ENCODE results near the gene LLGL2. TPM values are rescaled to one million over a fixed set of nuclear protein-coding genes. Genes with fewer than 3 reads are reported as not detected.

The LLGL2 gene
- total and polyA plus RNA-seq, 8 donors = 72.3 to 565 (median 174) TPM

- no peak overlapping the region for H3K4me3 ChIP-seq
- DNase-seq = peak in 1 of 2 donors; percentile 11
- intact Hi-C loops (cut with DNase I; ENCODE audit: low total_unique reads) = no loop called here
- H3K27me3 ChIP-seq = no peaks in the 10 kb centered on the region
- no peak overlapping the region for H3K27ac ChIP-seq
- H3K36me3 ChIP-seq = peaks cover 0 to 21% (median 8%) of the 10 kb centered on the region in 4 donors
- peaks cover 0 to 3% (median 0%) of the 10 kb centered on the region in 4 donors for H3K4me1 ChIP-seq
- no peaks in the 10 kb centered on the region for H3K9me3 ChIP-seq
- WGBS, 5 donors = 85 to 94% (median 89%) methylated on average over 8 to 12 of the region's 12 CpGs
- TF ChIP-seq CTCF (IDR thresholded peaks at IDR 0.05) (no peak), POLR2A (IDR thresholded peaks at IDR 0.05) (no peak), POLR2AphosphoS5 (IDR thresholded peaks at IDR 0.05) (no peak), EP300 (IDR thresholded peaks at IDR 0.05) (no peak)
These were observed 77.1 kb downstream of the LLGL2 start for GRCh38 chr17:75602644-75603043.

- Histone ChIP-seq H3K4me3 (no peak overlapping the region), H3K27me3 (no peaks in the 10 kb centered on the region), H3K4me1 (peaks cover 0 to 3% (median 0%) of the 10 kb centered on the region in 4 donors), H3K9me3 (no peaks in the 10 kb centered on the region), H3K36me3 (peaks cover 0 to 21% (median 8%) of the 10 kb centered on the region in 4 donors), H3K27ac (no peak overlapping the region)
- intact Hi-C loops (cut with DNase I; ENCODE audit: low total_unique reads) = no loop called here
- TF ChIP-seq POLR2A (IDR thresholded peaks at IDR 0.05) (no peak), POLR2AphosphoS5 (IDR thresholded peaks at IDR 0.05) (no peak), CTCF (IDR thresholded peaks at IDR 0.05) (no peak), EP300 (IDR thresholded peaks at IDR 0.05) (no peak)
- DNase-seq = peak in 1 of 2 donors; percentile 3
- 75 to 85% (median 79%) methylated on average over 9 of the region's 9 CpGs for WGBS, 5 donors
These were observed 77.6 kb downstream of the LLGL2 start for GRCh38 chr17:75603123-75603522.

- no peak for TF ChIP-seq CTCF (IDR thresholded peaks at IDR 0.05)
- TF ChIP-seq POLR2A (IDR thresholded peaks at IDR 0.05) = no peak
- no peak for TF ChIP-seq POLR2AphosphoS5 (IDR thresholded peaks at IDR 0.05)
- TF ChIP-seq EP300 (IDR thresholded peaks at IDR 0.05) = no peak
- WGBS, 5 donors = 66 to 88% (median 78%) methylated on average over 8 to 12 of the region's 12 CpGs
- intact Hi-C loops (cut with DNase I; ENCODE audit: low total_unique reads) = no loop called here
- no peaks in the 10 kb centered on the region for H3K9me3 ChIP-seq
- H3K36me3 ChIP-seq = peaks cover 0 to 21% (median 8%) of the 10 kb centered on the region in 4 donors
- H3K4me3 ChIP-seq = no peak overlapping the region
- H3K27me3 ChIP-seq = no peaks in the 10 kb centered on the region
- peak in 1 of 2 donors; percentile 7 for DNase-seq
- H3K27ac ChIP-seq = no peak overlapping the region
- peaks cover 0 to 3% (median 0%) of the 10 kb centered on the region in 4 donors for H3K4me1 ChIP-seq
These were observed 78.7 kb downstream of the LLGL2 start for GRCh38 chr17:75604034-75604695.

- Histone ChIP-seq H3K27ac (no peak overlapping the region), H3K9me3 (no peaks in the 10 kb centered on the region), H3K27me3 (no peaks in the 10 kb centered on the region), H3K4me1 (peaks cover 0 to 13% (median 6%) of the 10 kb centered on the region in 4 donors), H3K4me3 (no peak overlapping the region), H3K36me3 (peaks cover 0 to 28% (median 17%) of the 10 kb centered on the region in 4 donors)
- 85 to 91% (median 89%) methylated on average over 15 to 16 of the region's 16 CpGs for WGBS, 5 donors
- TF ChIP-seq POLR2AphosphoS5 (IDR thresholded peaks at IDR 0.05) = no peak
- no peak for TF ChIP-seq CTCF (IDR thresholded peaks at IDR 0.05)
- no peak for TF ChIP-seq POLR2A (IDR thresholded peaks at IDR 0.05)
- no peak for TF ChIP-seq EP300 (IDR thresholded peaks at IDR 0.05)
- DNase-seq = no peak
- intact Hi-C loops (cut with DNase I; ENCODE audit: low total_unique reads) = no loop called here
These were observed 80.3 kb downstream of the LLGL2 start for GRCh38 chr17:75605790-75606189.

Data from stomach (tissue), 9 donors.